HG03432 (cell line): Measurements from ENCODE around the gene EYA3.

Experiments
- ATAC-seq: cut with Tn5 transposase; IDR thresholded peaks from one replicate; pipeline ENCODE4 v1.9.1; 2021; ENCODE audit warnings: mild to moderate bottlenecking, moderate library complexity; ENCODE audit not compliant: unreplicated experiment

The EYA3 gene

DNA sequence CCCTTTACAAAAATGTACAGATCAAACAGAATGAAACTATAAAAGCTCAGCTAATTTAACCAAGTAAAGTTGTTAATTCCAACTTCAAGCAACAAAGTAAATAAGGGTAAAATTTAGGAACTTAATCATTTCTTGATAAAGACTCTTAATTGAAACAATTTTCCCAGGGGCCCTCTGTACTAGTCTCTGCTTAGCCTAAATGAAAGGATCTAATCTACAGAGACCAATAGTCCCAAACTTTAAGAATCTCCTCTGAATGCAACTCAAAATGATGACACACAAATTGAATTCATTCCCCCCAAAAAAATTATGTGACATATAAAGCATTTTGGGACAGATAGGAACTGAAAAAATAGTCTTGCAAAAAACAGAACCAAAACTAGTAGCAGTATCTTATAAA is 16.6 kb downstream of the EYA3 start:
- ATAC-seq = no peak

DNA sequence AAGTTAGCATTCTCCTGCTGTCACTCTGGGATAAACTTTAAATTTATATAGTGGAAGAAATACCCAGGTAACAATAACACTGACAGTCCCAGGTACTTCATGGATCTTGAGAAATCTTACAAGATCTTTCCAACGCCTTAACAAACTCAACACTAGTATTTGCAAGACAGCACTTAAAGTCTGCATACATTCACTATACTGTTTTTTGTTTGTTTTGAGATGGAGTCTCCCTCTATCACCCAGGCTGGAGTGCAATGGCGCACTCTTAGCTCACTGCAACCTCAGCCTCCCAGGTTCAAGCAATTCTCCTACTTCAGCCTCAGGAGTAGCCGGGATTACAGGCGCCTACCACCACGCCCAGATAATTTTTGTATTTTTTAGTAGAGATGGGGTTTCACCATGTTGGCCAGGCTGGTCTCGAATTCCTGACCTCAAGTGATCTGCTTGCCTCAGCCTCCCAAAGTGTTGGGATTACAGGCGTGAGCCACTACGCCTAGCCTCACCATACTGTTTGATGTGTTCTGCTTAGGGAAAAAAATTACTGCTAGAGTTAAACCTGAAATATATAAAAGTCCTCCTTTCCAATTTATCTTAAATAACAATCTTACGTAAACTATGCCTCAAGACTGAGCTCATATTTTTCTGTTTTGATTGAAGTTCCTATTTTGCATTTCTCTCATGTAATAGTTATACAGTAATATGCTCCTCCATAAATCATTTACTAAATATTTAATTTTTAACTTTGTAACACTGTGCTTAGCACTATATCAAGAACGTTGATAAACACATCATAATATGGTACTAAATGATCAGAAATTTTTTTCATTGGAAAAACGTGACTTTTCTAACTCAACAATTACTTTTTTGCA is 17.5 kb downstream of the EYA3 start:
- no peak for ATAC-seq

DNA sequence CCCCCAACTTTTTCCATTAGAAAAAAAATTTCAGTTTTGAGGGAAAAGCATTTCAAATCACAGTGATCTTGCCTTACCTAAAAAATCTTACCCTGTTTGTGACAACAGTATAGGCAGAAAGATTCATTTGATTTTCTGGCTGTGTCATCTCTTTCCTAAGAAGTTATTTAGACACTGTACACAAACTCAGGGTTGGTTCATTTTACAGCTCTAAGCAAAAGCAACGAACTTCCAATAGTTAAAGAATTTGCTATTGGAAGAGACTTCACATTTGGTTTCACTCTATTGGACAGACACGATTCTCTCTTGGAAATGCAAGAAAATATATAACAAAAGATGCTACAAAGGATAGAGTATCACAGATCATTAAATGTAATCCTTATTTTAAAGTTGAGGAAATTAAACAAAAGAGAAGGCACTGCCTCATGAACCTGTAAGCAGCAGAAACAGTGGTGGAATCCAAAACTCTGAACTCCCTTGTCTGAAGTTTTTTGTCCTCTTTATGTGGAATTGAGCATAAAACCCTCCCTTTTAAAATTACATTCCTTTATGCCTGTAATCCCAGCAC is 20.8 kb downstream of the EYA3 start:
- ATAC-seq = no peak

DNA sequence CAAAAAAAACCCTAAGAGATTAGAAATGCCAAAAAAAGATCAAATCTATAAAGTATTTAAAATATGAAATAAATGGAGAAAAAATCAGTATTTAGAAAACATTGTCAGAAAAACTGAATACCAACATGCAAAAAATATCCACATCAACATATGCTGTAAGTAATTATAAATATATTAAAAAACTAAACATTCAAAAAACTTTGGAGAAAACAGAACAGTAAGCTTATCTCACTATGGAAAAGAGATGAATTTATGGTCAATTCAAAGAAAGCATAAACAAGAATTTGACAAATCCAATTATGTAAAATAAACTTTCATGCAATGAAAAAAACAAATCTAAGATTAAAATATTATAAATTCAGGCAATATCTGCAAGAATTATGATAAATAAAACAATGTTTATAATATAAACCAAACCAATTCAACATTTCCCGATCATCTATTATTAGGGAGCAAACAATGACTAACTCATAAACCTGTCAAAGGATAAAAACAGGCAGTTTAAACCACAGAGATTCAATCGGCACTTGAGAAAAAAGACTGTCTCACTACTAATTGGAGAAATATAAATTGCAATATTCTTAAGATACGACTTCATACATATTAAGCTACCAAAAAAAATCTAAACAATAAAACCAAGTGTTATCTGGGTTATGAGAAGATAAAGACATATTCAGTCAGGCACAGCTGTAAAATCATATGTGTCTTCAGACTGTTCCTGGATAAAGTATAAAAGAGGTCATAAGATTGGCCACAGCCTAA is 21.8 kb downstream of the EYA3 start:
- ATAC-seq = no peak

DNA sequence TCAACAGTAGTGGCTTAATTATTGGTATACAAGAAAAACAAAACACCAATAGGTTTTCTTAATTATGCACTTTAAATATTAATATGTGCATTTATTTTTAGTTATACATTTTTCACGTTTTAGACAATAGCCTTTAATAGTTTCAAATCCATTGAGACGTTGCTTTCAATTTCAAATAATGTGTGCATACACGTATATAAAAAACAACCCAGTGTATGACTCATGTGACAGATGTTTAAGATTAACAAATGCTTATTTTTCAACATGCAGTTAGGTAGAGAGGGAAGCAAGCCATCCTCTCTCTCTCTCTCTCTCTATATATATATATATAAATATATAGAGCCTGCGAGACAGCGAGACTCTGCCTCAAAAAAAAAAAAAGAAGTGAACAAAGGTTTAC is 24.3 kb downstream of the EYA3 start:
- ATAC-seq = no peak

DNA sequence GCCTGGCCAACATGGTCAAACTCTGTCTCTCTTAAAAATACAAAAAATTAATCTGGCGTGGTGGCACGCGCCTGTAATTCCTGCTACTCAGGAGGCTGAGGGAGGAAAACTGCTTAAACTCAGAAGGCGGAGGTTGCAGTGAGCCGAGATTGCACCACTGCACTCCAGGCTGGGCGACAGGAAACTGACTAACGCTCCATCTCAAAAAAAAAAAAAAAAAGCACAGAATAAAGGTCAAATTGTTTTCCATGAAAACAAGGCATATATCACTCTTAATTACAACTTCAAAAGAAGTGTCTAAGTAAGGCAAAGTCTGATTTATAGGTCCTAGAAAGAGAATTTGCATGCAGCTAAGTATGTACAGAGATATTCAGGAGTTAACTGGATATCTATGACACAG is 25.6 kb downstream of the EYA3 start:
- ATAC-seq = no peak

DNA sequence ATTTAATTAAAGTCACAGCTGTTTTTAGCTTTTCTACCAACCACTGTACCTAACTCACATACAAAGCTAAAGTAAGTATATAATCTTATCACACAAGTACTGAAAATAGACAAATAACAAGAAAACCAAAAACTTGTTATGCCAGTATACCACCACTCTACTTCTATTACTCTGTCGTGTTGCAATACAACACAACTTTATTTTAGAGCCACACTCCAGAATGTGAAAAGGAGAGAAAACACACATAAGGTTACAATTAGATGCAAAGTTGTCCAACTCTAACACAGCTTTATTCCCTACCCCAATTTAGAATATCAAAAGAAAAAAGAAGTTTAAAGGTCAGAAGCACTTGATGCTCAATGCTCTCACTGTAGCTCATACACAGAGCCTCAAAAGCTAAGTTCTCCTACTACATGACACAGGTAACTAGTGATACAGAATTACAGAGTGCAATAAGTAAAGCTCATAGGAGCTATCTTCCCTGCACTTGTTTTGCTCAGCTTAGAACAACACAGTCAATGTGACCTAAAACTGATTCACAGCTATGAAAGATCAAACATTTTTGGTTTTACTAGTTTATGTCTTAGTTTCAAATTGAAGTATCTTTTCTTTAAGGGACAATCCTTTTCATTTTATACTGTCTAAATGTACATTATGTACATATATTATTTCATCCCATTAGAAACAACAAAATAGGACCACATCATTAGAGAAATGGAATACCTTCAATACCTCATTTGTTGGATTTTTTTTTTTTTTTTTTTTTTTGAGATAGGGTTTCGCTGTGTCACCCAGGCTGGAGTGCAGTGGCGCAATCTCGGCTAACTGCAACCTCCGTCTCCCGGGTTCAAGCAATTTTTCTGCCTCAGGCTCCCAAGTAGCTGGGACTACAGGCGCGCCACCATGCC is 29.2 kb downstream of the EYA3 start:
- ATAC-seq = no peak

DNA sequence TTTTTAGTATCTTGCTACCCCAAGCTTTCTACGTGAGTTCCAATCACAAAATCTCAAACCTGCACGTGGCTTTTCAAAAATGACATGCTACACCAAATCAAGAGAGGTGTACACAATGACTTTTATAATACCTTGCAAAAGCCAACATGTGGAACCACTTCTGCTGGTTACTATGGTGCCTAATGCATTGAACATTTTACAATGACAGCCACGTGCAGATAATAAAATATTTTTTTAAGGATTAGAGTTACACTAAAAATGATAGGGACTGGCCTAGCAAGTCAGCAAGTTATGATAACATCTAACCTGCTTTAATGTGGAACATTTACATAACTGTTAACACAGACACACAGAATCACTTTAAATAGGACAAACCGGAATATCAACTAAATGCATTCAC is 30.2 kb downstream of the EYA3 start:
- ATAC-seq = no peak

DNA sequence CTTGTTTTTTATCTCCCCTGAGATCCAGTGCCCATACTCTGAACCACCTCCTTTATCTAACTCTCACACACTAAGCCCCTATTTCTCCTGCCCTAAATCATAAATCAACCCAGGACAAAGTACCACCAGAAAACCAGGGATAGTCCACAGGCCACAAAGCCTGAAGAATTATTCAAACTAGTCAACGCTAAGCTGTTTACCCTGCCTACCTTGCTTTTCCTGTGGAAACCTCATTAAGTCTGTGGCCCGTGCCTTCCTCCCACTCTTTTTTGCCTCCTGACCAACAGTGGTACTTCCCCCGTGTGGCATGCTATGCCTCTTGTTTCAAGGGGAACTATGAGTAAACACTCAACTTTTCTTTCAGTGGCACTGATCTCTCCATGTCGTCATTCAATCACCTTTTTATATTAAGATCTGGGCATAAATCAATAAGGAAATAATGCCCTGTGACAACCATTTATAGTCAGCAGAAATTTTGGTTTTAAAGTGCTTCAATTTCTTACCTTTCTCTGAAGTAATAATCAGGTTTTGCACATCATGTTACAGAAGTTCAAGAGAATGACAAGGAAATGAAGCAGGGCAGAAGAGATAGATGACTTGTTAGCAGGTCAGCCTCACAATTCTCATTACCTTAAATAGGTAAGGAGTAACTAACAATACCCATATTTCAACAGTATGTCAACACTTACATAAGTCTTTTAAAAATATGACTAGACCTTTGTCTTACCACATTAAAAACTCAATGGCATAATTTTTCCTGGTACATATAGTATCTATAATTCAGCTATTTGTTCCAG is 32.1 kb downstream of the EYA3 start:
- ATAC-seq = peak; percentile 75

DNA sequence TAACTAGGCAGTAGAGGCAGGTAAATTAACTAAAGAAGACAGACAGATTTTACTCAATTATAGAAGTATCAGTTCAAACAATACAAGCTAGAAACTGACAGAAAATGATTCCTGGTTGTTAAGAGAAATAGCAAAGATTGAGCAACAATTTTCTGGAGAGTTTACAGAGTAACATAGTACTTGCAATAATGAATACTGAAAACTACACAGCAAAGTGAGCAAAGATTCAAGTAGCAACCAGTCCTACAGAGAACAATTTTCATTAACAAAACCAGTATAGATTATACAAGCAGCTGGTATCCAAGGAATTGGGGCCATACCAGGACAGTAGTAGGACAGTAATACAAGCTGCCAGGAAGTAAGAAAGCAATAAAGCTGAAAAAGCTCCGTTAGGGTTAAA is 37.6 kb downstream of the EYA3 start:
- no peak for ATAC-seq

DNA sequence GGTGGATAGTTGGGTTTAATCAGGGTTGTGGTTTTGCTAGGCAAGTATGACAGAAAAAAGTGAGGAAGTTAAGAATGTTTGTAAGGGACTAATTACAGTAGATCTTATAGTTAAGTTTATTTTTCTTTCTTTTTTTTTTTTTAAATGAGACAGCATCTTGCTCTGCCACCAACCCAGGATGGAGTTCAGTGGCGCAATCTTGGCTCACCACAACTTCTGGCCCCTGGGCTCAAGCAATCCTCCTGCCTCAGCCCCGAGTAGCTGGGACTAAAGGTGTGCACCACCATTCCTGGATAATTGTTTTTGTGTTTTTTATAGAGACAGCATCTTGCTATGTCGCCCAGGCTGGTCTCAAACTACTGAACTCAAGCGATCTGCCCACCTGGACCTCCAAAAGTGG is 41.7 kb downstream of the EYA3 start:
- ATAC-seq = no peak

DNA sequence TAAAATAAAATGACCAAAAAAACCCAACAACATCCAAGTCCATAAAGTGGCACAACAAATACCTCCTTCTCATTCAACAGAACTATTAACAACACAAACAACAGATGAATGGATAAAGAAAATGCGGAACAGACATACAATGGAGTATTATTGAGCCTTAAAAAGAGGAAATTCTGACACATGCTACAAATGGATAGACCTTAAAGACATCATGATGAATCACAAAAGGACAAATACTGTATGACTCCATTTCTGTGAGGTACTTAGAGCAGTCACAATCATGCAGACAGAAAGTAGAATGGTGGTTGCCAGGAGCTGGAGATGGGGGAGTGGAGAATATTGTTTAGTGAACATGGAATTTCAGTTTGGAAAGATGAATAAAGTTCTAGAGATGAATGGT is 42.6 kb downstream of the EYA3 start:
- ATAC-seq = no peak

DNA sequence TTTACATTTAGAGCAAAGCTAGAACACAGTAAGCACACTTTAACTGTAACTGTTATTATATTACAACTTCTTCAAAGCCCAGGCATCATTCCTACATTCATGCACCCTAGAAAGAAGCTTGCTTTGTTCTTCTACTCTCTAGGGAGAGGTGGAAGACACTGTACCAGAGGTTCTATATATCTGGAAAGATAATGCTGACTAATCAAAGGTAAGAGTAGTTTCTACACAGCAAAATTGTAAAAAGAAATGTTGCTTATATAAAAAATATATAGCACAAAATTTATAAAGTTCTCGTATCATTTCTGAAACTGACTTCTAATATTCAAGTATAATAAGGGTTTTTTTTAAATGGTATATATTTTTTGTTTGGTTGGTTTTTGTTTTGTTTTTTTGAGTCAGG is 44.0 kb downstream of the EYA3 start:
- ATAC-seq = no peak

DNA sequence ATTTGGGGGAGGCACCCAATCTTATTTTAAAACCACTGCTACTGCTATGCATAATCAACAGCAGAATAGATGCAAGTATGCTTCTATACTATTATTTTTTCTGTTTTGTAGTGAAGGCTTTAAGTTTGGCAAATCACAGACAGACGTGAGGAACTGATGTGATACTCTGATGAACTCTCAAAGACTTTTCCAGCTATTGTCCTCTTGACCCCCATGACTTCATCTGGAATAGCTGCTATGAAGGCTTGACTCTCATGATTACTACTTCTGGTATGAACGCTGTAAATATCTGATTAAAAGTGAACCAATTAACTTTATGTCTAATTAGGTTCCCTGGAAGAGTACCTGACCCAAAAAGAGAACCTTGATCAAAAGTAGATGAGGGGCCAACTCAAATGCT is 49.1 kb downstream of the EYA3 start:
- no peak for ATAC-seq

DNA sequence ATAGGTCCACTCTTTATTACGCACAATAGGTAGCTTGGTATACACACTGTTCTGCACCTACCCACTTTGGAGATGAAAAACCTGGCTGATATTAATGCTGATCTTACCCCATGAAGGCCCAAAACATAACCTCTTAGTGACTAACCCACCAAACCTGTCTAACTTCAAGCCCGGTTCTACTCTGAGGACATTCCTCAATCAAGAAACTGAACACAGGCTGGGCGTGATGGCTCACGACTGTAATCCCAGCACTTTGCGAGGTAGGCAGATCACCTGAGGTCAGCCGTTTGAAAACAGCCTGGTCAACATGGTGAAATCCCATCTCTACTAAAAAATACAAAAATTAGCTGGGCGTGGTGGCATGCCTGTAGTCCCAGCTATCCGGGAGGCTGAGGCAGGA is 50.5 kb downstream of the EYA3 start:
- ATAC-seq = no peak

DNA sequence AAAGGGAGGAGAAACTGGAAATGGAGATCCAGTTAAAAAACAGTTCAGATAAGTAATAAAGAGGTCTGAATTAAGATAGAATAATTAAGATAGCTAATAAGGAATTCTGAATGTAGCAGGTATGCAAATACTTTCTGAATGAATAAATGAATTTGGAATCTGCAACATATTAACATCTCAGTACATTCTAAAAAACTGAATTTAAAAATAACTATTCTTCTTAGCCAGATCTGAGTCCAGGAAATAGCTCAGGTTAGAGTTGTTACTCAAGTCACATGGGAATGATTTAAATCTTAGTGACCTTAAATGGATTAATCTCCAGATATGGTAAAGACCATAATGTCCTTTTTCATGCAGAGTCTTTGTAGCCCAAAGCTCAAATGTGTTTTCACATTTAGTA is 51.2 kb downstream of the EYA3 start:
- no peak for ATAC-seq

DNA sequence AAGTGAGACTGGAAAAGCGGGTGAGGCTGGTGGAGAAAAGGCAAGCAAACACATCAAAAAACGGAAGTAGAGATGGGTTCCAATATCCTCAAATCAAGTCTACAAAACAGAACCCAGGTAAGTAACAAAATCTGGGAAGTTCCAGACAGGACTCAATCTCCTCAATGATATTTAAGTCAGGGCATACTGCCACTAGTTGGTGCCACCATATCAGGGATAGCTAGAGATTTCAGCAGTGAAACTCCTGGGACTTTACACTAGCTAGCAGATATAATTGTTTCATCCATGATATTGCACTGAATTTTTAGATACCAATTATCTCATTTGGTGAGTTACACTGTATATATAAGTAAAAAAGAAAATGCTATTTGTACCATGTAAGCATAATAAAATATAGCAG is 52.0 kb downstream of the EYA3 start:
- ATAC-seq = no peak

DNA sequence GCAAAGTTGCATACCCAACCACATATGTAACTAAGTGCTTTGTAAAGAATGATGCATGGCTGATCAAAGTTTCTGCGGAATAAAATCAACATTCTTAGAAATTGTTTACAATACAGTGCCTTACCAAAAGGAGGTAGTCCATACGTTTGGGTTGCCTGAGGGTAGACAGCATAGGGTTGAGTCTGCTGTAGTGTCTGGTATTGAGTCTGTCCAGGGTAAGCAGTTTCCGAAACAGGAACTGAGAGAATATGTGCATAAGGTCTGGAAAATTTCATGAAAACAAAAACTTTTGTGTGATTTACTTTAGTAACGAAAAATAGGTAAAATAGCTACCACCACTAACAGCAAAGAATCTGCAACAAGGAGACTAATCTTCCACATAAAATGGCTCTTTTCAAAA is 53.0 kb downstream of the EYA3 start:
- no peak for ATAC-seq

DNA sequence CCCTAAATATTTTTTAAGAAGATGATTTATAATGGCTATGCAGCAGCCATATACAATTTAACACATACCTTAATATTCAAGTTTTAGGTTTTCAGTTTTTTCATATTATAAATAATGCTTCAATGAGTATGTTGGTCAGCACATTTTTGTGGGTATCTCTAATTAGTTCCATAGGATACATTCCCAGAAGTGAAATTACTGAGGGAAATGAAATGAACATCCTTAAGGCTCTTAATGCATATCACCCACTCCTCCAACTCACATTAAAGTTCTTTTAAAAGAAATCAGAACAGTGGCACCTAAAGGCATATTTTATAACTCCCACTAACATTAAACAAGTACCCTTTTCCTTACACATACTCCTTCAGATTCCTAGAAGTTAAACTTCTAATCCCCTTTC is 56.1 kb downstream of the EYA3 start:
- no peak for ATAC-seq

DNA sequence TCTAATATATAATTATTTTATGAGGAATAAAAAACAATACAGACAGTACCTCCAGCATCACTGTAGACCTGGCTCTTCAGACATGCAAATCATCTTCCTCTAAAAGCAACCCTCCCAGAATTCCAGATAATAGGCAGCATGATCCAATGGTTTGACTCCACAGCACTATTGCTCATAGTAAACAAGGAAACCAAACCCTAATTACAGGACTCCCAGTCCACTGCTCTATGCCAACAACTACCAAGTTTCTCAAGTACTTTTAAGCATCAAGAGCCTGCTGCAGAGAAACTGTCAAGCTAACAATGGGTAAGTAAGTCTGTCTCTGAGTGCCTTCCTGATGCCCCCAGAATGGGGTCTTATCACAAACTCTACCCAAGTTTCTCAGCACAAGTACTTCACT is 57.2 kb downstream of the EYA3 start:
- no peak for ATAC-seq
